Sciatic nerve (tissue), 2 donors: ENCODE results near the gene ATXN7L1. TPM values are rescaled to one million over a fixed set of nuclear protein-coding genes. Genes with fewer than 3 reads are reported as not detected.
"Not testable (repeated sequence)": the region's sequence is repeated elsewhere in the genome, so short reads cannot be mapped to it uniquely, and the experiment has no call there.

Source experiments
- ATAC-seq: fragments of 200-7000 bp; cut with Tn5 transposase; one replicate; pipeline ENCODE4 v1.9.1; 2020; ENCODE audit warnings: mild to moderate bottlenecking, moderate library complexity
- DNase-seq: peaks from one replicate; pipeline ENCODE4 v3.0.0-alpha.2; 2020; ENCODE audit warnings: low spot score
- intact Hi-C: fragments of 100-400 bp; cut with DNase I; formaldehyde crosslinking; loops from one replicate; pipeline ENCODE4 v1.14.2; 2022
- total RNA-seq: library from RNA; stranded (reverse); fragmentation: NEBNext Ultra II Directional; extraction: Animal tissue kit (Norgen Biotek cat#: 25700); gene quantifications from one replicate; pipeline ENCODE4 v1.2.1, GENCODE V29; 2021
- donor health status: DM: no; HTN: no; CAD: no.
- donor health status: DM: no; HTN: no; CAD: no.

The ATXN7L1 gene
- total RNA-seq, 1 donor from 2014 or later = 22.3 TPM

GRCh38 chr7:105734233-105734632, 142.2 kb downstream of the ATXN7L1 start:
- no peak for DNase-seq
- intact Hi-C loops = no loop called here
- ATAC-seq = no peak

GRCh38 chr7:105731042-105731441, 145.4 kb downstream of the ATXN7L1 start:
- intact Hi-C loops = no loop called here
- no peak for DNase-seq
- ATAC-seq = no peak

GRCh38 chr7:105728028-105728427, 148.4 kb downstream of the ATXN7L1 start:
- DNase-seq = no peak
- no peak for ATAC-seq
- intact Hi-C loops = no loop called here

GRCh38 chr7:105724688-105725087, 151.7 kb downstream of the ATXN7L1 start:
- DNase-seq = no peak
- no peak for ATAC-seq
- intact Hi-C loops = no loop called here

GRCh38 chr7:105723572-105723971, 152.8 kb downstream of the ATXN7L1 start:
- intact Hi-C loops = no loop called here
- ATAC-seq = no peak
- no peak for DNase-seq

GRCh38 chr7:105721571-105722104, 154.8 kb downstream of the ATXN7L1 start:
- no peak for ATAC-seq
- intact Hi-C loops = no loop called here
- DNase-seq = no peak

GRCh38 chr7:105719919-105720318, 156.5 kb downstream of the ATXN7L1 start:
- intact Hi-C loops = no loop called here
- ATAC-seq (no peak), DNase-seq (no peak)

GRCh38 chr7:105719395-105719794, 157.0 kb downstream of the ATXN7L1 start:
- ATAC-seq (no peak), DNase-seq (no peak)
- intact Hi-C loops = no loop called here

GRCh38 chr7:105718511-105718925, 157.9 kb downstream of the ATXN7L1 start:
- DNase-seq (no peak), ATAC-seq (no peak)
- intact Hi-C loops = no loop called here

GRCh38 chr7:105715528-105715927, 160.9 kb downstream of the ATXN7L1 start:
- DNase-seq = no peak
- ATAC-seq = no peak
- intact Hi-C loops = no loop called here

- ATAC-seq = no peak
- no peak for DNase-seq
- intact Hi-C loops = no loop called here
These were observed 162.6 kb downstream of the ATXN7L1 start for GRCh38 chr7:105713488-105714465.

- ATAC-seq (no peak), DNase-seq (no peak)
- intact Hi-C loops = no loop called here
These were observed 163.5 kb downstream of the ATXN7L1 start for GRCh38 chr7:105712877-105713276.

GRCh38 chr7:105711726-105712402, 164.5 kb downstream of the ATXN7L1 start:
- ATAC-seq = no peak

GRCh38 chr7:105710720-105711119, 165.7 kb downstream of the ATXN7L1 start:
- intact Hi-C loops, DNase-seq, ATAC-seq: not testable (repeated sequence)

More at GRCh38 chr7:105711726-105712402, 164.5 kb downstream of the ATXN7L1 start:
- intact Hi-C loops = no loop called here
- no peak for DNase-seq

- intact Hi-C loops = no loop called here
- DNase-seq = no peak
- no peak for ATAC-seq
These were observed 167.7 kb downstream of the ATXN7L1 start for GRCh38 chr7:105708763-105709080.

GRCh38 chr7:105707967-105708762, 168.2 kb downstream of the ATXN7L1 start:
- intact Hi-C loops = no loop called here
- ATAC-seq (no peak), DNase-seq (no peak)

- no peak for DNase-seq
- ATAC-seq = no peak
- intact Hi-C loops = no loop called here
These were observed 169.0 kb downstream of the ATXN7L1 start for GRCh38 chr7:105707381-105707780.

GRCh38 chr7:105705427-105705826, 171.0 kb downstream of the ATXN7L1 start:
- intact Hi-C loops = no loop called here
- DNase-seq (no peak), ATAC-seq (peak; percentile 49)

- intact Hi-C loops = no loop called here
- no peak for ATAC-seq
- DNase-seq = no peak
These were observed 173.0 kb downstream of the ATXN7L1 start for GRCh38 chr7:105703207-105703930.
